Stimulated activated CD4-positive, alpha-beta T cell treated with anti-CD3 and anti-CD28 coated beads, Interleukin-15, amount 100 ng/mL, for 1 hour (primary cell): Measurements from ENCODE around the gene GBP5.
"Not testable (repeated sequence)": the region's sequence is repeated elsewhere in the genome, so short reads cannot be mapped to it uniquely, and the experiment has no call there.

ENCODE experiments used
- DNase-seq, 2 donors: peaks; one replicate each; pipeline ENCODE4 v3.0.0-alpha.2; 2020; ENCODE audit warnings: low read depth in 1 of 2, low spot score in 1 of 2

The GBP5 gene

DNA sequence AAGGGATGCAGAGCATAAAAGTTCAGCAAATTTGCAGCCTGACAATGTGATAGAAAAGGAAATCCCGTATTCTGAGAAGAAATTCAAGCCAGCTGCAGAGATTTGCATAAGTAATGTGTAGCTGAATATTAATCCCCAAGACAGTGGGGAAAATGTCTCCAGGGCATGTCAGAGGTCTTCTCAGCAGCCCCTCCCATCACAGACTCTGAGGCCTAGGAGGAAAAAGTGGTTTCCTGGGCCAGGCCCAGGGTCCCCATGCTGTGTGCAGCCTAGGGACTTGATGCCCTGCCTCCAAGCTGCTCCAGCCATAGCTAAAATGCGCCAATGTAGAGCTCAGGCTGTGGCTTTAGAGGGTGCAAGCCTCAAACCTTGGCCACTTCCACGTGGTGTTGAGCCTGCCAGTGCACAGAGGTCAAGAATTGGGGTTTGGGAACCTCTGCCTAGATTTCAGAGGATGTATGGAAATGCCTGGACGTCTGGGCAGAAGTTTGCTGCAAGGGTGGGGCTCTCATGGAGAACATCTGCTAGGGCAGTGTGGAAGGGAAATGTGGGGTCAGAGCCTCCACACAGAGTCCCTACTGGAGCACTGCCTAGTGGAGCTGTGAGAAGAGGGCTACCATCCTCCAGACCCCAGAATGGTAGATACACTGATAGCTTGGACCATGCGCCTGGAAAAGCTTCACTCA, 11.6 kb upstream of the GBP5 start:
- DNase-seq: not testable (repeated sequence)

GRCh38 chr1:89280766-89281165, 8.1 kb upstream of the GBP5 start:
- no peak for DNase-seq

- DNase-seq: no peak
Measured at GRCh38 chr1:89279011-89279466, 6.4 kb upstream of the GBP5 start.

DNA sequence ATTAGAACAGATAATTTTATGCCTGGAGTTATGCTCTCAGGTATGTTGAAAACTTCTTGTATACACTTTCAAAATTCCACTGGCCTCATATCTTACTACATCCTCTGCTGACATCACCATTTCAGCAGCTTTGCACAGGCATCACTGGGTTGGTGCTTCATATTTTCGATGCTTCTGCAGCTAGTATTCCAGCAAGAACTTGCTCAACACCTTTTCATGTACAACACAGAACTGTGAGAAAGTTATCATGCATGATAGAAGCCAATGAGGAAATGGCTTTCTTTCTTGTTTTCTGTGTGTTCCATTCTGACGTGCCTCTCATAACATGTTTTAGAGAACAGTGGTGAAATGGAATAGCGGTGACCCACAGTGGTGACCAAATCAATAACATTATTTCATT, 5.1 kb upstream of the GBP5 start:
- DNase-seq: no peak

- DNase-seq: no peak
Measured at GRCh38 chr1:89276690-89277089, 4.0 kb upstream of the GBP5 start.

DNA sequence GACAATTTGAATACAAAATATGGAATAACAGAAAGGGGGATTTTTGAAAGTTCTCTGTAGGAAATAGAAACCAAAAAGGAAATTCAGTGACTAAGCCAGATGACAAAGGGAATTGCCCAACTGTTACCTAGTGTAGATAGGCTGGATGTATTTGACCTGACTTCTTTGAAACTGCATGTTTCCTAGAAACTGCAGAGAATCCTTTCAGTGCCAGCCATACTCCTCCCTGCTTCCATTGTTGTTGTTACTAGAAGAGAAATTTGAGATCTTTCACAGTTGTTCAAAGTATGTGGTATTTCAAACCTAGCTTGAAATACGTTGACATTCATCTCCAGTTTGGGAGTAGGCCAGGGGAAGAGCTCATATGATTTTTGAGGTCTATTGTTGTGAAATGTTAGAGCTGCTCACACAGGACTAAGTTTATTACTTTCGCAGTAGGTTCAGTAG, 1.8 kb upstream of the GBP5 start:
- DNase-seq: no peak

- no peak for DNase-seq
Measured at GRCh38 chr1:89273324-89273778, 691 bp upstream of the GBP5 start.

DNA sequence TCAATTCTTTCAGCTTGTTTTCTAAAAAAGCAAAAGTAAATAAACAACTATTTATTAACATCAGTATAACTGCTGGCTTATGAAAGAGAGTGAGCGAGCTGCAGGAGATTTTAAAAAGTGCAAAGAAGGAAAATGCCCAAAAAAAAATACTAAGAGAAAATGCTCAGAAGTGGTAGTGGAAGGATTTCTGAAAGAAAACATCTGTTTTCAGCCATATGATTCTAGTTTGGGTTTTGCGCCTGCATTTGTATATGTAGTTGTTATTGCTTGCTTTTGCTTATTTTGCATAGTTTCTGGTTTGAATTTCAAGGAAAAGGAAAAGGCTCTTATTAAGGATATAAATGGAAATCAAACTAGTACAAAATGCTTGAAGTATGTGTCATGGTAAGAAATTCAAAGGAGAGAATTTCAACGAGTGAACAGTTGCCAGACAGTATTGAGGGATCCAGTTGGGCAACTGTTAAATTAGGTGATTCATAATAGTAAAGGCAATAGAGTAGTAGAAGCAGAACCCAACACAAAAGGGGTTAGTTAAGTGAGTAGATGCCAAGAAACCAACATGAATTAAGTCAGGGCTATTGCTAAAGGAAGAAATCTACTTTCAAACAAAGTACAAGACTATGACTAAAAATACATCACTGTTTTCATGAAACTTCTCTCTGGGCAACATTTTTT, 1.2 kb downstream of the GBP5 start:
- DNase-seq: no peak

GRCh38 chr1:89270423-89270822, 2.2 kb downstream of the GBP5 start:
- DNase-seq: no peak

GRCh38 chr1:89269277-89269676, 3.4 kb downstream of the GBP5 start:
- no peak for DNase-seq

DNA sequence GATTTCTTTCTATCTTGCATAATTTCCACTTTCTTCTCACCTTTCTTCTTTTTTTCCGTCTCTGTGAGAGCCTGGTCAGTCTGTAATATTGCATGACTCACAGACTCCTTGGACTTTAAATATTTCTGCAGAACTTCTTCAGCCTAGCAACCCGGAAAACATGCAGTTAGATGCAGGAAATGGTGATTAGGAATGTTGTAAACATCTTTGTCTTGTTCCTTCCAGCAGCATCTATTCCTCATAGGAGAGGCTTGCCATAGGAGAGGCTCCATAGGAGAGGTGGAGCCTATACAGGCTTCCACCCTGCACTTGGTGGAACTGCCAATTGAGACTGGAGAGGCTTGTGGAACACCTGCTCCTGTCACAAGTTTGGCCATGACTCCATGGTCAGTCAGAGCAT, 10.0 kb downstream of the GBP5 start:
- DNase-seq: no peak

DNA sequence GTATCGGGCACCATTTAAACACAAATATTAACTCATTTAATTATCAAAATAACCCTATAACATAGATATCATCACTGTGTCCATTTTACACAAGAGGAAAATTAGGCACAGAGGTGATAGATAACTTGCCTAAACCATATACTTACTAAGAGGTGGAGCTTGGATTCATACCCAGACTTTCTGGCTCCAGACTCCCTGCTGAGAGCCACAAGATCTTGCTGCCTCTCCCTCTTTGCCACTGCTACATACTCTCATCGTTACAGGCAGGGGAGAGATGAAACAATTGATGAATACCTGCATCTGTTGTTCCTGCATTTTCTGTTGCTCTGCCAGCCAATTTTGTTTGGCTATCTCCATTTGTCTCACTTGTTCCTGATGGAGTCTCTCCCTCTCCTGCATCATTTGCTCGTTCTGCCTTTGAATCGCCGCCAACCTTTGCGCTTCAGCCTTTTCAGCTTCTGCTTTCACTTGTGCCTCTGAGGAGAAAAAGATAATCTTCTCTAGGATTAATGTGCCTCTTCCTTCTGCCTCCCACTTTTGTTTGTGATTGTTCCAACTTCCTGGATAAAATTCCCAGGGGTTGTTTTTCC, 10.6 kb downstream of the GBP5 start:
- no peak for DNase-seq

DNA sequence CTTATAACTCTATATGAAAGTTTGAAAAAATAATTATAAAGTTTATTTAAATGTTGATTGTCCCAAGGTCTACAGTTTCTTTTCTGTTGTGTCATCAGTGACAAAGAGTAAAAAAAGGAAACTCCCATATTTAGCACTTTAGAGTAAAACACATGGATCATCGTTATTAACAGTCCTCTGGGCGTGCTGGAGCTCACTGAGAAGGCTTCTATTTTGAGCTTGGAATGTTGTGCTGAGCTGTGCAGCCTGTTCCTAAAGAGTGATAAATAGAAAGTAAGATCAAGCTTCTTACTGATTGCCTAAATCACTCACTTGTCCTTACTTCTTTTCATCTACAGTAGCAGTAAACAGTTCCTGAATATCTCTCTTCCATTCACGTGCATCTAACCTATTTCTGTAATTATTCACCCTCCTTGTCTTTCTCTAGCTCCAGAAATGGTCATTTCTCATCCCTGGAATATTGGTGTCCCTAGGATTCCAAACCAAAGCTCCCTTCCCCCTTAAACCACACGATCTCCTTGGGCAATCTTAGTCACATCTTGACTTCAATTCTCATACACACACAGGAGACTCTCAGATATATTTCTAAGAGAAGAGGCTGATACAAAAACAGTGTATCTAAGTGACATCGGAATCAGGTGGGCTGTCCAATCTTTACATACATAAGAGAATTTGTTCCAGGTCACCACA, 11.9 kb downstream of the GBP5 start:
- DNase-seq: no peak

DNA sequence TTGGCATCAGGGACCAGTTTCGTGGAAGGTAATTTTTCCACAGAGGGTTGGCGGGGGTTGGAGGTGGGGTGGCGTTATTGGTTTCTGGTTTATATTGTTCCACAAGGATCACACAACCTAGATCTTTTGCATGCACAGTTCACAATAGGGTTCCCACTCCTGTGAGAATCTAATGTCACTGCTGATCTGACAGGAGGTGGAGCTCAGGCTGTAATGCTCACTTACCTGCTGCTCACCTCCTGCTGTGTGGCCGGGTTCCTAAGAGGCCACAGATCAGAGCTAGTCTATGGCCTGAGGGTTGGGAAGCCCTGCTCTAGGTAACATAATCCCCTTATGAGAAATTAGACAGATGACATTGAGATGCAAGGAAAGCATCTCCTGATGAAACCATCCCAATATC, 12.6 kb downstream of the GBP5 start:
- DNase-seq: no peak

GRCh38 chr1:89259283-89259971, 13.2 kb downstream of the GBP5 start:
- DNase-seq: no peak

DNA sequence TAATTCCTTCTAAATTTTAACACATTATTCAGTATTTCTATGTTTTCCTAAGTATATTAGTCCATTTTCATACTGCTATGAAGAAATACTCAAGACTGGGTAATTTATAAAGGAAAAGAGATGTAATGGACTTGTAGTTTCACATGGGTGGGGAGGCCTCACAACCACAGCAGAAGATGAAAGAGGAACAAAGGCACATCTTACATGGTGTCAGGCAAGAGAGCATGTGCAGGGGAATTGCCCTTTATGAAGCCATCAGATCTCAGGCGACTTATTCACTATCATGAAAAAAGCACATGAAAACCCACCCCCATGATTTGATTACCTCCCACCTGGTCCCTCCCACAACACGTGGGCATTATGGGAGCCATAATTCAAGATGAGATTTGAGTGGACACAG, 15.6 kb downstream of the GBP5 start:
- DNase-seq: no peak

DNA sequence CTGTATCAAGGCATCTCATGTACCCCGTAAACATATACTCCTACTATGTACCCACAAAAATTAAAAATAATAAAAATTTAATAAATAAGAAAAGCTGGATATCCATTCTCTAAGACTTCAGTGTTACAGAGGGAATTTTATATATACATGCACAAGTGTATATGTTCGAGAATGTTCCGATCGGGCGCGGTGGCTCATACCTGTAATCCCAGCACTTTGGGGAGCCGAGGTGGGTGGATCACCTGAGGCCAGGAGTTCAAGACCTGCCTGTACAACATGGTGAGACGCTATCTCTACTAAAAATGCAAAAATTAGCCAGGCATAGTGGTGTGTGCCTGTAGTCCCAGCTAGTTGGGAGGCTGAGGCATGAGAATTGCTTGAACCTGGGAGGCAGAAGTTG, 17.1 kb downstream of the GBP5 start:
- not testable (repeated sequence) for DNase-seq

DNA sequence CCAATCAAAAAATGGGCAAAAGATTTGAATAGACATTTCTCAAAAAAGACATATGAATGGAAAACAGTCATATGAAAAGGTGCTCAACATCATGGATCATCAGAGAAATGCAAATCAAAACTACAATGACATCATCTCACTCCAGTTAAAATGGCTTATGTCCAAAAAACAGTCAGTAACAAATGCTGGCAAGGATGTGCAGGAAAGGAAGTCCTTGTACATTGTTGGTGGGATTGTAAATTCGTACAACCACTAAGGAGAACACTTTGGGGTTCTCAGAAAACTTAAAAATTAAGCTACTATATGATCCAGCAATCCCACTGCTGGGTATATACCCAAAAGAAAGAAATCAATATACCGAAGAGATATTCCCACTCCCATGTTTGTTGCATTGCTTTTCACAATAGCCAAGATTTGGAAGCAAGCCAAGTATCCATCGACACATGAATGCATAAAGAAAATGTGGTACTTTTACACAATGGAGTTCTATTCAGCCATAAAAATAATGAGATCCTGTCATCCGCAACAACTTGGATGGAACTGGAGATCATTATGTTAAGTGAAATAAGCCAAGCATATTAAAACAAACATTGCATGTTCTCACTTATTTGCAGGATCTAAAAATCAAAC, 17.9 kb downstream of the GBP5 start:
- no peak for DNase-seq

DNA sequence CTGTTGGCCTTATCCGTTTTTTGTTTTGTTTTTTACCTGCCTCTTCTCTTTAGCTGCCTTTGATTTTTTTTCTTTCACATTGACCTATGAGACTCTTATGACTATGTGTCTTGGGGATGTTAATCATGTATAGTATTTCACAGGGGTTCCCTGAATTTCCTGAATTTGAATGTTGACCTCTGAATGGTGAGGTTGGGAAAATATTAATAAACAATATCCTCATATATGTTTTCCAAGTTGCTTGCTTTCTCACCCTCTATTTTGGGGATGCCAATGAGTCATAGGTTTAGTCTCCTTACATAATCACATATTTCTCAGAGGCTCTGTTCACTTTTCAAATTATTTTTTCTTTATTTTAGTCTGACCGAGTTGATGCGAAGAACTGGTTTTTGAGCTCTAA, 29.6 kb downstream of the GBP5 start:
- DNase-seq: no peak
